ENCODE measurements around the gene TRPC5OS.

DNA sequence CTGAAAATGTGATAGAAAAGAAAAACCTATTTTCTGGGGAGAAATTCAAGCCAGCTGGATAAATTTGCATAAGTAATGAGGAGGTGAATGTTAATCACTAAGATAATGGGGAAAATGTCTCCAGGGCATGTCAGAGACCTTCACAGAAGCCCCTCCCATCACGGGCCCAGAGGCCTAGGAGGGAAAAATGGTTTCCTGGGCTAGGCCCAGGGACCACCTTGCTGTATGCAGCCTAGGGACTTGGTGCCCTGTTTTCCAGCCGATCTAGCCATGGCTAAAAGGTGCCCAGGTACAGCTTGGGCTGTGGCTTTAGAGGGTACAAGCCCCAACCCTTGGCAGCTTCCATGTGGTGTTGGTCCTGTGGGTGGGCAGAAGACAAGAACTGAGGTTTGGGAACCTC, 46.6 kb upstream of the TRPC5OS start:
- TF ChIP-seq, protein P1, sequence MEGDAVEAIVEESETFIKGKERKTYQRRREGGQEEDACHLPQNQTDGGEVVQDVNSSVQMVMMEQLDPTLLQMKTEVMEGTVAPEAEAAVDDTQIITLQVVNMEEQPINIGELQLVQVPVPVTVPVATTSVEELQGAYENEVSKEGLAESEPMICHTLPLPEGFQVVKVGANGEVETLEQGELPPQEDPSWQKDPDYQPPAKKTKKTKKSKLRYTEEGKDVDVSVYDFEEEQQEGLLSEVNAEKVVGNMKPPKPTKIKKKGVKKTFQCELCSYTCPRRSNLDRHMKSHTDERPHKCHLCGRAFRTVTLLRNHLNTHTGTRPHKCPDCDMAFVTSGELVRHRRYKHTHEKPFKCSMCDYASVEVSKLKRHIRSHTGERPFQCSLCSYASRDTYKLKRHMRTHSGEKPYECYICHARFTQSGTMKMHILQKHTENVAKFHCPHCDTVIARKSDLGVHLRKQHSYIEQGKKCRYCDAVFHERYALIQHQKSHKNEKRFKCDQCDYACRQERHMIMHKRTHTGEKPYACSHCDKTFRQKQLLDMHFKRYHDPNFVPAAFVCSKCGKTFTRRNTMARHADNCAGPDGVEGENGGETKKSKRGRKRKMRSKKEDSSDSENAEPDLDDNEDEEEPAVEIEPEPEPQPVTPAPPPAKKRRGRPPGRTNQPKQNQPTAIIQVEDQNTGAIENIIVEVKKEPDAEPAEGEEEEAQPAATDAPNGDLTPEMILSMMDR (IDR thresholded peaks at IDR 0.05) = no peak
- no peak for TF ChIP-seq POLR2AphosphoS5 (IDR thresholded peaks at IDR 0.05)
- no peak for TF ChIP-seq POLR2A (IDR thresholded peaks at IDR 0.05)

Measured in suprapubic skin (tissue), 4 donors.